Neuronal stem cell (in vitro differentiated cells): ENCODE measurements around the gene TLE3.
"Not testable (repeated sequence)": the region's sequence is repeated elsewhere in the genome, so short reads cannot be mapped to it uniquely, and the experiment has no call there.

Experiments
- DNase-seq: peaks from one replicate; pipeline ENCODE4 v3.0.0-alpha.2; 2013; ENCODE audit warnings: low spot score
- H2AFZ ChIP-seq: one replicate; pipeline ENCODE4 v1.6.1; 2013; ENCODE audit warnings: mild to moderate bottlenecking, low read length, inconsistent platforms
- H2AK5ac ChIP-seq: 2 replicates; pipeline ENCODE4 v1.6.1; 2013; ENCODE audit warnings: low read depth, mild to moderate bottlenecking, inconsistent platforms, low read length, moderate library complexity, mixed read lengths
- H2BK120ac ChIP-seq: 2 replicates; pipeline ENCODE4 v1.6.1; 2013; ENCODE audit warnings: low read depth, mild to moderate bottlenecking, inconsistent platforms, low read length, moderate library complexity, mixed read lengths
- H2BK12ac ChIP-seq: one replicate; pipeline ENCODE4 v1.6.1; 2013; ENCODE audit warnings: low read length, inconsistent platforms
- H2BK15ac ChIP-seq: 2 replicates; pipeline ENCODE4 v1.6.1; 2013; ENCODE audit warnings: mild to moderate bottlenecking, low read length, inconsistent platforms, mixed read lengths
- H2BK5ac ChIP-seq: one replicate; pipeline ENCODE4 v1.6.1; 2013; ENCODE audit warnings: inconsistent platforms, mild to moderate bottlenecking, low read length, moderate library complexity
- H3K14ac ChIP-seq: one replicate; pipeline ENCODE4 v1.6.1; 2013; ENCODE audit warnings: low read length, inconsistent platforms
- H3K18ac ChIP-seq: 2 replicates; pipeline ENCODE4 v1.6.1; 2013; ENCODE audit warnings: low read length, inconsistent platforms
- H3K23ac ChIP-seq: 2 replicates; pipeline ENCODE4 v1.6.1; 2013; ENCODE audit warnings: low read depth, mild to moderate bottlenecking, mixed read lengths, low read length, inconsistent platforms; ENCODE audit not compliant: poor library complexity
- H3K27ac ChIP-seq: replicated peaks from 3 replicates; pipeline ENCODE4 v1.5.1; 2013; ENCODE audit warnings: low read length, inconsistent platforms
- H3K27me3 ChIP-seq, 3 experiments: 2 replicates each; pipeline ENCODE4 v1.6.1; 2013; ENCODE audit warnings: low read length in 3 of 3, mild to moderate bottlenecking in 2 of 3, inconsistent platforms in 1 of 3, low read depth in 1 of 3, mixed read lengths in 1 of 3, moderate library complexity in 1 of 3; ENCODE audit not compliant: control insufficient read depth in 3 of 3, insufficient read depth in 3 of 3
- H3K36me3 ChIP-seq, 2 donors: replicated peaks in 1 of 2; 2 replicates each; pipeline ENCODE4 v1.6.1; 2013; ENCODE audit warnings: low read length in 2 of 2; ENCODE audit not compliant: control insufficient read depth in 2 of 2, insufficient read depth in 2 of 2
- H3K4ac ChIP-seq: 2 replicates; pipeline ENCODE4 v1.6.1; 2013; ENCODE audit warnings: inconsistent platforms, mild to moderate bottlenecking, low read length, moderate library complexity
- H3K4me1 ChIP-seq, 2 donors: 1 replicate in 1 of 2; 2 replicates in 1 of 2; pipeline ENCODE4 v1.6.1; 2013; ENCODE audit warnings: low read length in 2 of 2, low read depth in 1 of 2; ENCODE audit not compliant: control insufficient read depth in 2 of 2, insufficient read depth in 1 of 2
- H3K4me2 ChIP-seq: one replicate; pipeline ENCODE4 v1.6.1; 2013; ENCODE audit warnings: mild to moderate bottlenecking, low read length, inconsistent platforms; ENCODE audit not compliant: insufficient read depth, poor library complexity, severe bottlenecking
- H3K4me3 ChIP-seq, 2 donors: 2 replicates each; pipeline ENCODE4 v1.5.1; 2013; ENCODE audit warnings: low read length in 2 of 2, mild to moderate bottlenecking in 2 of 2, inconsistent platforms in 1 of 2, moderate library complexity in 1 of 2
- H3K79me1 ChIP-seq: one replicate; pipeline ENCODE4 v1.6.1; 2013; ENCODE audit warnings: low read depth, mild to moderate bottlenecking, inconsistent platforms, low read length, moderate library complexity
- H3K9ac ChIP-seq: one replicate; pipeline ENCODE4 v1.6.1; 2013; ENCODE audit warnings: mild to moderate bottlenecking, low read depth, low read length, inconsistent platforms; ENCODE audit not compliant: poor library complexity
- H3K9me3 ChIP-seq, 2 donors: replicated peaks in 1 of 2; 2 replicates each; pipeline versions ENCODE3 to v1.6.1; 2013; ENCODE audit warnings: low read length in 2 of 2, mild to moderate bottlenecking in 2 of 2, inconsistent platforms in 1 of 2, low read depth in 1 of 2, mixed read lengths in 1 of 2, moderate library complexity in 1 of 2; ENCODE audit not compliant: control insufficient read depth in 2 of 2, insufficient read depth in 1 of 2
- H4K8ac ChIP-seq: one replicate; pipeline ENCODE4 v1.6.1; 2013; ENCODE audit warnings: low read depth, mild to moderate bottlenecking, inconsistent platforms, low read length, moderate library complexity
- H4K91ac ChIP-seq: one replicate; pipeline ENCODE4 v1.6.1; 2013; ENCODE audit warnings: low read length, low read depth, mild to moderate bottlenecking, inconsistent platforms; ENCODE audit not compliant: poor library complexity
- WGBS, 2 donors: extraction: QIAGEN DNeasy Blood & Tissue Kit; methylation state at CpG; one replicate each; pipeline ENCODE4 v1.1.7; 2013; ENCODE audit warnings: missing lambda C conversion rate in 2 of 2, mixed read lengths in 1 of 2; ENCODE audit not compliant: insufficient read length in 2 of 2, insufficient replicate concordance in 1 of 2; ENCODE audit errors: extremely low coverage in 2 of 2; 5-methylcytosine and 5-hydroxymethylcytosine counted together

Gene TLE3

DNA sequence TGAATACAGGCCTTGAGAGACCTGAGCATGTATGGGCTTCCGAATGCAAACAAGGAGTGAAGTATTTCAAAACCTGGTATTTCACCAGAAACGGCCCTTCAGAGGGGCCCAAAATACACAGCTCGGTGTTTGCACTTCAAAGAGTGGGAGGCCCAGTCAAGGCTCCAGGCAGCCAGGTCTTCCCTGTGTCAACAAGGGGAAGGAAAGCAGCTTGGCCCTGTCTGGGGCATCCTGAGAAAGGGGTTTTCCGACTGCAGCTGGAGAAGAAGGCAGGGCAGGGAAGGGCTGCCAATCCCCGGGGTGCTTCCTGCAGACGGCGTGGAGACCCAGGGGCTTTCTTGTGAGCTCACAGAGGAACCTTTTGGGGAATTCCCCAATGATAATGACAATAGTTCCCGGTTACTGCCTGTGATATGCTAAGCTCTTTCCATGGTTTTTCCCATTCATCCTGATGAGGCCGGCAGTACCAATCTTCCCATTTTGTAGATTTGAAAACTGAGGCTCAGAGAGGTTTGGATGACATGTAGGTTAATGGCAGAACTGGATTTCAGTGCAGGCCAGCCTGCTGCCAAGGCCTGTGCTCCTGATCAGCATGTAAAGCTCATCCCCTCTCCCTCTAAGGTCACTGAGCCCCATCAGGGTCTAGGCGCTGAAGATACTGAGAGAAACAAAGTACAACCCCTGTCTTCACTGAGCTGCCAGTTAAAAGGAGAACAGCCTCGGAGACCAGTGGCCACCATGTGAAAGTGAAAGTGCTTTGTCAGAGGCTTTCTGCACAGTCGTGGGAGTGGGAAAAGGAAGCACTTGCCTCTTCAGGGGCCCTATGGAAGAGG, 43.0 kb upstream of the TLE3 start:
- Histone ChIP-seq H2AFZ (no peak overlapping the region), H4K8ac (no peak overlapping the region), H2BK15ac (no peak overlapping the region), H2AK5ac (no peak overlapping the region), H3K79me1 (no peaks in the 10 kb centered on the region), H3K4me1 (peaks cover 0 to 3% of the 10 kb centered on the region in 2 donors), H2BK12ac (no peak overlapping the region), H4K91ac (no peak overlapping the region), H3K23ac (no peak overlapping the region), H3K9me3 (no peaks in the 10 kb centered on the region), H3K36me3 (no peaks in the 10 kb centered on the region), H3K27ac (no peak overlapping the region), H3K4ac (no peak overlapping the region), H3K14ac (no peak overlapping the region), H2BK120ac (no peak overlapping the region), H3K18ac (no peak overlapping the region), H2BK5ac (no peak overlapping the region), H3K27me3 (peaks cover 0 to 28% (median 0%) of the 10 kb centered on the region in 3 experiments), H3K9ac (no peak overlapping the region), H3K4me2 (no peak overlapping the region), H3K4me3 (no peak overlapping the region)
- WGBS, 2 donors, result no CpG with 5 or more reads among the region's 12 CpGs
- DNase-seq, result no peak

DNA sequence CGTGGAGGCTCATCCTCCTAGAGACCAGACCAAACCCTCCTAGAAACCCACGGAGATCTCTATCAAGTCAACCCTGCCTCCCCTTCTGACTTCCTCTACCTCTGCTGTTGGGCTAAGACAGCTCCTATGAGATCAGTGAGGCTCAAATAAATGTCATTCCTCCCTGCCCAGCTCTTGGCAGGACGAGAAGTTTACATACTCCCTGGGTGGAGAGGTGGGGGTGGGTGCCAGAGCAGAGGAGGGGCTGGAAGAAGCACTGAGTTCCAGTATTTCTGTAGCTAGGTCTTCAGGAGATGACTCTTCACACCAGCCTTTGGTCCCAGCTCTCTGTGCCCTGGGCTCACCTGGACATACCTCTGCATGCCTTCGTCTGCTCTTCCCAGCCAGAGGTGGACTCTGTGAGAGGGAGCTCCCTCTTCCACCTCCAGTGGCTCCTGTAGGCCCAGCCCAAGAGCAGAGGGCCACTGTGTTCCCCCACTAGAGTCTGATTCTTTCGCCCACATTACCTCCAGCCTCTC, 42.4 kb upstream of the TLE3 start:
- Histone ChIP-seq H2BK15ac (no peak overlapping the region), H2BK5ac (no peak overlapping the region), H3K4me1 (peaks cover 0 to 3% of the 10 kb centered on the region in 2 donors), H3K4me2 (no peak overlapping the region), H3K4ac (no peak overlapping the region), H3K18ac (no peak overlapping the region), H3K36me3 (no peaks in the 10 kb centered on the region), H2AK5ac (no peak overlapping the region), H3K9ac (no peak overlapping the region), H2BK120ac (no peak overlapping the region), H2AFZ (no peak overlapping the region), H3K4me3 (no peak overlapping the region), H4K91ac (no peak overlapping the region), H3K27me3 (peaks cover 0 to 28% (median 0%) of the 10 kb centered on the region in 3 experiments), H3K27ac (no peak overlapping the region), H3K23ac (no peak overlapping the region), H3K79me1 (no peaks in the 10 kb centered on the region), H3K14ac (no peak overlapping the region), H3K9me3 (no peaks in the 10 kb centered on the region), H2BK12ac (no peak overlapping the region), H4K8ac (no peak overlapping the region)
- no CpG with 5 or more reads among the region's 5 CpGs for WGBS, 2 donors
- DNase-seq, result no peak

DNA sequence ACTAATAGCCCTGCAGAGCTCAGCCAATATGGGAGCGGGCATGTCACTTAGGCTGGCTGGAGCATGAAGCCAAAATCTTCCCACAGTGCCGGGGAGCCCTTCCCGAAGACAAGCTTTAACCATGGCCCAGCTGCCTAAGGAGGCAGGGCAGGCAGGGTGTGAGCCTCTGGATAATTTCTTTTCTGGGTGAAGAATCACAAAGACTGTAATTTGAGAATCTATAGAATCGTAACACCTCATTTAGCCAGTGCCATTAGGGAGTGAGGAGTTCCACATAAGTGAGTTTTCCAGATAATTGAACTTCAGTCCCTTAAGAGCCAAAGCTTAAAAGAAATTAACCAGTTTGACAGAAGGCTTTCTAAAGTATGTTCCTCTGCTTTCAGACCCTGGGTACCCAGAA, 40.2 kb upstream of the TLE3 start:
- no CpG with 5 or more reads among the region's 4 CpGs for WGBS, 2 donors
- H3K36me3 ChIP-seq, result no peaks in the 10 kb centered on the region
- H3K4me3 ChIP-seq, result no peak overlapping the region
- no peak overlapping the region for H3K14ac ChIP-seq
- no peak overlapping the region for H2AFZ ChIP-seq
- H2BK15ac ChIP-seq, result no peak overlapping the region
- H2BK12ac ChIP-seq, result no peak overlapping the region
- H3K27ac ChIP-seq, result no peak overlapping the region
- no peaks in the 10 kb centered on the region for H3K9me3 ChIP-seq
- no peak overlapping the region for H2BK5ac ChIP-seq
- H3K23ac ChIP-seq, result no peak overlapping the region
- no peak overlapping the region for H3K4me2 ChIP-seq
- no peak for DNase-seq
- H2BK120ac ChIP-seq, result no peak overlapping the region
- H3K4ac ChIP-seq, result no peak overlapping the region
- H3K9ac ChIP-seq, result no peak overlapping the region
- H4K8ac ChIP-seq, result no peak overlapping the region
- H3K4me1 ChIP-seq, result peaks cover 0 to 2% of the 10 kb centered on the region in 2 donors
- H2AK5ac ChIP-seq, result no peak overlapping the region
- peaks cover 0 to 21% (median 0%) of the 10 kb centered on the region in 3 experiments for H3K27me3 ChIP-seq
- H3K79me1 ChIP-seq, result no peaks in the 10 kb centered on the region
- H4K91ac ChIP-seq, result no peak overlapping the region
- no peak overlapping the region for H3K18ac ChIP-seq

DNA sequence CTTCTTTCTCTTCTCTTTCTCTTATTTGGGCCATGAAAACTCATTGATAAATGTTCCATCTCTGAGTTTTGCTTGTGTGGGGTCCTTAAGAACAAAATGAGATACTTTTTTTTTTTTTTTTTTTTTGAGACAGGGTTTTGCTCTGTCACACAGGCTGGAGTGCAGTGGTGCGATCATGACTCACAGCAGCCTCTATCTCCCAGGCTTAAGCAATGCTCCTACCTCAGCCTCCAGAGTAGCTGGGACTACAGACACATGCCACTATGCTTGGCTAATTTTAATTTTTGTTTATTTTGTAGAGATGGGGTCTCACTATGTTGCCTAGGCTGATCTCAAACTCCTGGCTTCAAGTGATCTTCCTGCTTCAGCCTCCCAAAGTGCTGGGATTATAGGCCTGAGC, 39.3 kb upstream of the TLE3 start:
- peaks cover 0 to 14% (median 0%) of the 10 kb centered on the region in 3 experiments for H3K27me3 ChIP-seq
- DNase-seq, H2BK15ac ChIP-seq, H3K18ac ChIP-seq, H2BK12ac ChIP-seq, H2BK5ac ChIP-seq, H3K36me3 ChIP-seq, H3K9ac ChIP-seq, H3K14ac ChIP-seq, H3K27ac ChIP-seq, H3K9me3 ChIP-seq, H3K79me1 ChIP-seq, H3K4me3 ChIP-seq, H2AFZ ChIP-seq, H3K4me1 ChIP-seq, H3K4me2 ChIP-seq, H2BK120ac ChIP-seq, H4K91ac ChIP-seq, H3K4ac ChIP-seq, H2AK5ac ChIP-seq, H4K8ac ChIP-seq, H3K23ac ChIP-seq: not testable (repeated sequence)
- WGBS, 2 donors, result no CpG with 5 or more reads among the region's 1 CpG
